ENCODE data around the gene PPBP.
A peak's percentile ranks its signal among the peaks of the same experiment; 100 is the strongest.

Gene PPBP

DNA sequence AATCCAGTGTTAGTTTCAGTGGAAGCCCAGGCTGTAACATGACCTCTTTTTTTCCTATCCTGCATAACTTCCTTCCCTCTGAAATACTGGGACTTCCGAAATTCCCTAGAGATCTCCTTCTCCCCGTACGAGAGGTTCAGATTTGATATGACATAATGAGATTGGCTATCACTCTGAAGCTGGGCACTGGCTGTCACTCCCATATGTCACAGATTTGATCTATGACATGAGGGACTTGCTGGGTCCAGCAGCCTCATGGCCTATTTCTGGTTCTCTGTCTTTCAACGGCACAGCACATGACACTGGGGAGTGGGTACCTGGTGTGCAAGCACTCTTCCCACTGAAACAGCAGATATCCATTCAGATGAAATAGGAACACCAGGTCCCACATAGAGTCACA, 42.9 kb downstream of the PPBP start:
- no peak overlapping the region for H3K27ac ChIP-seq (ENCODE audit: low read length)
- H3K9ac ChIP-seq (ENCODE audit: low read length): no peak overlapping the region
- H3K4me1 ChIP-seq (ENCODE audit: control insufficient read depth, low read depth, low read length): peaks cover 5% of the 10 kb centered on the region
- H3K27me3 ChIP-seq (ENCODE audit: control insufficient read depth, insufficient read depth, low read length): peaks cover 93% of the 10 kb centered on the region
- H3K9me3 ChIP-seq (ENCODE audit: control insufficient read depth, low read depth, low read length): no peaks in the 10 kb centered on the region
- no peaks in the 10 kb centered on the region for H3K36me3 ChIP-seq (ENCODE audit: control insufficient read depth, low read depth, low read length)
- H3K4me3 ChIP-seq (ENCODE audit: low read length): no peak overlapping the region

DNA sequence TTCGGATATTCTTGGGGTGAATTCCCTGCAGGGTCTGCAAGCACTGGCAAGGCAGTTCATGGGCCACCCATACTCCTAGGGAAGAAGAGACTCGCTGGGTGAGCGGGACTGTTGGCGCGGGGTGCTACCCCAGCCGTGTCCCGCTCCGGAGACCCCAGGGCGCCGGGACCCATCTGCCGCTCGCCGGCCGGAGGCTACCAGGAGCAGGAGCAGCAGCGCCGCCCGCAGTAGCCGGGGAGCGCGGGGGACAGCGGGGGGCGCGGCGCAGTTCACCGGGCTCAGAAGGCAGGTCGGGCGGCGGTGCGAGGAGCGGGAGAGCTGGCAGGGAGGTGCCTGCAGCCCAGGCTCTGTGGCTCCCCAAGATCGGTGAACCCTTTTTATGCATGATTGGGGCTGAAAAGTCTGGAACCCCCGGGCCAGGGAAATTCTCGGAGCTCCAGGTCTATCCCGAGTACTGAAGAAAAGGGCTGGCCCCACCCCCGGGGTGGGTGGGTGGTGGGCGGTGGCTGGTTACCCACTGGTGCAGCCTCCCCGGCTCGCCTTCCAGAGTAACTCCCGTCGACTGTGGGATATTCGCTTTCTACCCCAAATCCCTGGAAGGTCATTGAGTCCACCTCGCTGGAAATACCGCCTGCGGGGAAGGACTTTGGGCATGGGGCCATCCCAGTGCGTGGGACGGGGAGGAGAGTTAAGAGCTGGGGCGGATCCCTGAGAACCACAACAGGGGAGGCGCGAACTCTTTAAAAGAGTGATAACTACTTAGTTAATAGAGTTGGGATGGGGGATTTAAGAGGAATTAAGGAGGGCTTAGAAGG, 43.7 kb downstream of the PPBP start:
- H3K4me1 ChIP-seq (ENCODE audit: control insufficient read depth, low read depth, low read length): peaks cover 5% of the 10 kb centered on the region

GRCh38 chr4:73943555-73943954, 44.4 kb downstream of the PPBP start:
- Histone ChIP-seq H3K27me3 (ENCODE audit: control insufficient read depth, insufficient read depth, low read length) (peaks cover 93% of the 10 kb centered on the region), H3K4me3 (ENCODE audit: low read length) (peak overlapping the region; percentile 29), H3K27ac (ENCODE audit: low read length) (no peak overlapping the region), H3K9me3 (ENCODE audit: control insufficient read depth, low read depth, low read length) (no peaks in the 10 kb centered on the region), H3K4me1 (ENCODE audit: control insufficient read depth, low read depth, low read length) (peaks cover 5% of the 10 kb centered on the region), H3K9ac (ENCODE audit: low read length) (no peak overlapping the region), H3K36me3 (ENCODE audit: control insufficient read depth, low read depth, low read length) (no peaks in the 10 kb centered on the region)

More for the DNA sequence above, 43.7 kb downstream of the PPBP start:
- H3K4me3 ChIP-seq (ENCODE audit: low read length): peak overlapping the region; percentile 29
- no peak overlapping the region for H3K27ac ChIP-seq (ENCODE audit: low read length)
- H3K27me3 ChIP-seq (ENCODE audit: control insufficient read depth, insufficient read depth, low read length): peaks cover 96% of the 10 kb centered on the region
- H3K9ac ChIP-seq (ENCODE audit: low read length): no peak overlapping the region
- H3K9me3 ChIP-seq (ENCODE audit: control insufficient read depth, low read depth, low read length): no peaks in the 10 kb centered on the region
- no peaks in the 10 kb centered on the region for H3K36me3 ChIP-seq (ENCODE audit: control insufficient read depth, low read depth, low read length)

DNA sequence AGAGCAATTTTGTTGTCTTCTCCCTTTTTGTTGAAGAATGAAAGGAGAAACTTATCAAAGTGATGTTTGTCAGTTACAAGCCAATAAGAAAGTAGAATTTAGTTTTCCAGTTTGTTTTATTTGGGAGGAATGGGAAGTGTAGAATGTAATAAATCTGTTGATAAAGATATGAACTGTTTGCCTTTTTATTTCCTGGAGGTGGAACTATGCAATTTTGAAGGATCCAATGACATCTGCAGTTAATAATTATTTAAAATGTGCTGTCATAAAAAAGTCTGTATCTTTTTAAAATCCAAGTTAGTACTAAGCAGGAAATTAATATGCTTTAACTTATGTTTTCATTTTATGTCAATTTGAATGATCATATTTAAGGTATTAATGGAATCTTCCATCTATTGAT, 51.0 kb downstream of the PPBP start:
- Histone ChIP-seq H3K9ac (ENCODE audit: low read length) (no peak overlapping the region), H3K27ac (ENCODE audit: low read length) (no peak overlapping the region), H3K4me1 (ENCODE audit: control insufficient read depth, low read depth, low read length) (no peaks in the 10 kb centered on the region), H3K27me3 (ENCODE audit: control insufficient read depth, insufficient read depth, low read length) (peaks cover 28% of the 10 kb centered on the region), H3K36me3 (ENCODE audit: control insufficient read depth, low read depth, low read length) (no peaks in the 10 kb centered on the region), H3K4me3 (ENCODE audit: low read length) (no peak overlapping the region), H3K9me3 (ENCODE audit: control insufficient read depth, low read depth, low read length) (no peaks in the 10 kb centered on the region)
